ENCODE measurements around the gene EGFR.
A peak's percentile ranks its signal among the peaks of the same experiment; 100 is the strongest.

The EGFR gene

GRCh38 chr7:55018361-55019190, at the start of gene EGFR:
Gene EGFR (plus strand): TSS chr7:55019017. CDS start chr7:55019278, 261 bp downstream.
- peak; percentile 21 to 41 for DNase-seq

- no peak for DNase-seq
Measured at GRCh38 chr7:54969208-54969967, 49.4 kb upstream of the EGFR start.

GRCh38 chr7:54972733-54973294, 46.0 kb upstream of the EGFR start:
- no peak for DNase-seq

GRCh38 chr7:54978364-54979116, 40.3 kb upstream of the EGFR start:
- no peak for DNase-seq

- DNase-seq = no peak
Measured at GRCh38 chr7:54980521-54980920, 38.3 kb upstream of the EGFR start.

- DNase-seq = no peak
Measured at GRCh38 chr7:54981913-54982312, 36.9 kb upstream of the EGFR start.

- DNase-seq = no peak
Measured at GRCh38 chr7:54985426-54986330, 33.1 kb upstream of the EGFR start.

- DNase-seq = no peak
Measured at GRCh38 chr7:54986716-54987115, 32.1 kb upstream of the EGFR start.

GRCh38 chr7:54987772-54988171, 31.0 kb upstream of the EGFR start:
- no peak for DNase-seq

GRCh38 chr7:54988516-54988915, 30.3 kb upstream of the EGFR start:
- no peak for DNase-seq

- DNase-seq = no peak
Measured at GRCh38 chr7:54989453-54990225, 29.2 kb upstream of the EGFR start.

- no peak for DNase-seq
Measured at GRCh38 chr7:54991341-54991740, 27.5 kb upstream of the EGFR start.

GRCh38 chr7:54992871-54993475, 25.8 kb upstream of the EGFR start:
- no peak for DNase-seq

GRCh38 chr7:54995166-54995565, 23.7 kb upstream of the EGFR start:
- DNase-seq = no peak

GRCh38 chr7:54995610-54996363, 23.0 kb upstream of the EGFR start:
- DNase-seq = no peak

- DNase-seq = no peak
Measured at GRCh38 chr7:54996391-54996790, 22.4 kb upstream of the EGFR start.

- DNase-seq = no peak
Measured at GRCh38 chr7:55004579-55004978, 14.2 kb upstream of the EGFR start.

- DNase-seq = peak in 1 of 2 donors; percentile 5
Measured at GRCh38 chr7:55005241-55005851, 13.5 kb upstream of the EGFR start.

GRCh38 chr7:55006499-55006898, 12.3 kb upstream of the EGFR start:
- no peak for DNase-seq
